ENCODE measurements around the gene ITPRIP. TPM values are rescaled to one million over a fixed set of nuclear protein-coding genes. Genes with fewer than 3 reads are reported as not detected.

ITPRIP gene
- total RNA-seq, 3 donors from 2014 or later (not counting 1 experiment from before 2014, with no cell fraction given) = 172 to 225 (median 176) TPM

GRCh38 chr10:104273286-104273685 lies 65.0 kb downstream of the ITPRIP start:
- no peak overlapping the region for H3K27ac Mint-ChIP-seq
- no peaks in the 10 kb centered on the region for H3K36me3 ChIP-seq (ENCODE audit: control insufficient read depth, insufficient read depth, low read length)
- 88% methylated on average over 1 of the region's 1 CpG for WGBS (ENCODE audit: insufficient coverage)

GRCh38 chr10:104268713-104269645 lies 69.3 kb downstream of the ITPRIP start, which contains the start of gene GSTO2:
Gene GSTO2 (plus strand): TSS chr10:104269184. CDS start chr10:104274916, 5,732 bp downstream.
- peaks cover 19% of the 10 kb centered on the region for H3K4me1 ChIP-seq (ENCODE audit: control insufficient read depth, insufficient read depth, low read length)
- H3K9me3 ChIP-seq (ENCODE audit: control insufficient read depth, insufficient read depth, low read length) = no peaks in the 10 kb centered on the region
- WGBS (ENCODE audit: insufficient coverage) = 2% methylated on average over 59 of the region's 59 CpGs
- peaks cover 26% of the 10 kb centered on the region for H3K36me3 ChIP-seq (ENCODE audit: control insufficient read depth, insufficient read depth, low read length)
- no peak for TF ChIP-seq CTCF (IDR thresholded peaks at IDR 0.05)
- H3K4me3 ChIP-seq (ENCODE audit: low read length) = peak within 1 kb of the TSS; percentile 74
- Mint-ChIP-seq H3K9me3 (no peaks in the 10 kb centered on the region), H3K36me3 (peaks cover 7% of the 10 kb centered on the region), H3K4me1 (peaks cover 28 to 31% of the 10 kb centered on the region in 2 donors), H3K27me3 (ENCODE audit: low read depth in 2 of 2) (peaks cover 0 to 2% of the 10 kb centered on the region in 2 donors), H3K27ac (peak within 1 kb of the TSS; percentile 94 to 97), H3K4me3 (peak within 1 kb of the TSS; percentile 90)
- DNase-seq (peak; percentile 96 to 99), ATAC-seq (peak; percentile 90 to 98 (median 93))
- peak within 1 kb of the TSS; percentile 80 for H3K27ac ChIP-seq (ENCODE audit: low read length)
- intact Hi-C loops (cut with micrococcal nuclease) = loop anchor here (1.0 to 10.0 kb wide), 8 partner anchors 13 to 464 kb away; partner anchors contain the start of genes CFAP43, ITPRIP, SFR1 and STN1
- peaks cover under 1% of the 10 kb centered on the region for H3K27me3 ChIP-seq (ENCODE audit: control insufficient read depth, insufficient read depth, low read length)

More at GRCh38 chr10:104273286-104273685, 65.0 kb downstream of the ITPRIP start:
- peaks cover 13% of the 10 kb centered on the region for H3K27me3 ChIP-seq (ENCODE audit: control insufficient read depth, insufficient read depth, low read length)
- H3K9me3 ChIP-seq (ENCODE audit: control insufficient read depth, insufficient read depth, low read length) = no peaks in the 10 kb centered on the region
- ATAC-seq (no peak), DNase-seq (no peak)
- H3K4me3 ChIP-seq (ENCODE audit: low read length) = no peak overlapping the region
- Mint-ChIP-seq H3K4me1 (peaks cover 4 to 15% of the 10 kb centered on the region in 2 donors), H3K9me3 (no peaks in the 10 kb centered on the region), H3K27me3 (ENCODE audit: low read depth in 2 of 2) (peaks cover 9 to 13% of the 10 kb centered on the region in 2 donors), H3K4me3 (no peak overlapping the region), H3K36me3 (peaks cover 2% of the 10 kb centered on the region)
- TF ChIP-seq CTCF (IDR thresholded peaks at IDR 0.05) = no peak
- intact Hi-C loops (cut with micrococcal nuclease) = no loop called here
- H3K27ac ChIP-seq (ENCODE audit: low read length) = no peak overlapping the region
- H3K4me1 ChIP-seq (ENCODE audit: control insufficient read depth, insufficient read depth, low read length) = peaks cover 16% of the 10 kb centered on the region

- H3K9me3 ChIP-seq (ENCODE audit: control insufficient read depth, insufficient read depth, low read length) = no peaks in the 10 kb centered on the region
- Mint-ChIP-seq H3K4me1 (peaks cover 31% of the 10 kb centered on the region in 2 donors), H3K9me3 (no peaks in the 10 kb centered on the region), H3K36me3 (peaks cover 7% of the 10 kb centered on the region), H3K27me3 (ENCODE audit: low read depth in 2 of 2) (no peaks in the 10 kb centered on the region), H3K27ac (peak overlapping the region; percentile 94 to 97), H3K4me3 (peak overlapping the region; percentile 90)
- peaks cover 19% of the 10 kb centered on the region for H3K4me1 ChIP-seq (ENCODE audit: control insufficient read depth, insufficient read depth, low read length)
- H3K4me3 ChIP-seq (ENCODE audit: low read length) = peak overlapping the region; percentile 74
- TF ChIP-seq CTCF (IDR thresholded peaks at IDR 0.05) = no peak
- DNase-seq (no peak), ATAC-seq (peak in 1 of 3 donors; percentile 35)
- WGBS (ENCODE audit: insufficient coverage) = 12% methylated on average over 10 of the region's 10 CpGs
- peaks cover 30% of the 10 kb centered on the region for H3K36me3 ChIP-seq (ENCODE audit: control insufficient read depth, insufficient read depth, low read length)
- intact Hi-C loops (cut with micrococcal nuclease) = loop anchor here (1.0 to 10.0 kb wide), 6 partner anchors 12 to 464 kb away; partner anchors contain the start of genes ITPRIP, SFR1 and STN1
- no peaks in the 10 kb centered on the region for H3K27me3 ChIP-seq (ENCODE audit: control insufficient read depth, insufficient read depth, low read length)
- peak overlapping the region; percentile 80 for H3K27ac ChIP-seq (ENCODE audit: low read length)
Observed at GRCh38 chr10:104268405-104268712, 69.9 kb downstream of the ITPRIP start.

Data from natural killer cell (primary cell).